Thoracic aorta (tissue), 2 donors: ENCODE data around the gene RNF125. TPM values are rescaled to one million over a fixed set of nuclear protein-coding genes. Genes with fewer than 3 reads are reported as not detected.
A peak's percentile ranks its signal among the peaks of the same experiment; 100 is the strongest.

Source experiments
- ATAC-seq: fragments of 150-250 bp; one replicate; pipeline ENCODE4 v1.8.0; 2017; ENCODE audit warnings: low read depth; ENCODE audit not compliant: insufficient number of reproducible peaks, low FRiP score
- DNase-seq: peaks from one replicate; pipeline ENCODE4 v3.0.0-alpha.2; 2020; ENCODE audit warnings: low spot score
- H3K27ac ChIP-seq, 2 donors: fragments of 200-600 bp; sonication (generic); 1 replicate in 1 of 2; 2 replicates in 1 of 2; pipeline ENCODE4 v1.5.1; 2016; ENCODE audit warnings: mild to moderate bottlenecking in 2 of 2, moderate library complexity in 2 of 2
- H3K27me3 ChIP-seq: fragments of 200-600 bp; sonication (generic); replicated peaks from 2 replicates; pipeline ENCODE4 v1.6.0; 2016; ENCODE audit warnings: mild to moderate bottlenecking; ENCODE audit not compliant: insufficient read depth
- H3K36me3 ChIP-seq: fragments of 200-600 bp; sonication (generic); one replicate; pipeline ENCODE4 v1.5.1; 2016
- H3K4me1 ChIP-seq, 2 donors: fragments of 200-600 bp; sonication (generic); 1 replicate in 1 of 2; 2 replicates in 1 of 2; pipeline versions ENCODE4 v1.5.1 to v1.6.0; 2016; ENCODE audit warnings: low read depth in 2 of 2, mild to moderate bottlenecking in 1 of 2; ENCODE audit not compliant: control insufficient read depth in 1 of 2
- H3K4me3 ChIP-seq: fragments of 200-600 bp; sonication (generic); 2 replicates; pipeline ENCODE4 v1.5.1; 2016; ENCODE audit warnings: mild to moderate bottlenecking
- H3K9me3 ChIP-seq: fragments of 200-600 bp; sonication (generic); 2 replicates; pipeline ENCODE4 v1.5.1; 2016
- CTCF ChIP-seq: fragments of 200-600 bp; sonication (generic); IDR thresholded peaks from one replicate; pipeline ENCODE4 v1.5.1; 2019; ENCODE audit warnings: antibody characterized with exemption
- total RNA-seq, 2 donors: library from RNA; depleted of rRNA; stranded (reverse); fragments of >200 nt; gene quantifications; one replicate each; pipeline versions ENCODE4 v1.1.0 to v1.2.3, GENCODE V29; 2016

Gene RNF125
- total RNA-seq: 1 to 10 TPM; 2.2 to 4.6 TPM

- H3K36me3 ChIP-seq: no peaks in the 10 kb centered on the region
- H3K9me3 ChIP-seq: no peaks in the 10 kb centered on the region
- no peaks in the 10 kb centered on the region for H3K27me3 ChIP-seq
- no peak for TF ChIP-seq CTCF
- ATAC-seq (peak; percentile 11), DNase-seq (peak; percentile 5)
- peaks cover 0 to 16% of the 10 kb centered on the region in 2 donors for H3K4me1 ChIP-seq
- H3K4me3 ChIP-seq: peak within 1 kb of the TSS; percentile 73
- peak within 1 kb of the TSS in 1 of 2 donors; percentile 15 for H3K27ac ChIP-seq
These were observed at the start of gene RNF125 for GRCh38 chr18:32018331-32019250. Gene RNF125 (plus strand): TSS chr18:32018825. CDS start chr18:32018864, 39 bp downstream.

- no peak for DNase-seq
These were observed 48.0 kb upstream of the RNF125 start for GRCh38 chr18:31970617-31971016.

GRCh38 chr18:31973929-31974546, 44.6 kb upstream of the RNF125 start:
- Histone ChIP-seq H3K9me3 (peaks cover 18% of the 10 kb centered on the region), H3K27ac (no peak overlapping the region), H3K4me3 (no peak overlapping the region), H3K4me1 (no peaks in the 10 kb centered on the region), H3K36me3 (no peaks in the 10 kb centered on the region), H3K27me3 (no peaks in the 10 kb centered on the region)
- no peak for TF ChIP-seq CTCF
- ATAC-seq: no peak
- no peak for DNase-seq

More at GRCh38 chr18:31970617-31971016, 48.0 kb upstream of the RNF125 start:
- H3K4me3 ChIP-seq: no peak overlapping the region
- TF ChIP-seq CTCF: no peak
- no peak for ATAC-seq
- no peaks in the 10 kb centered on the region for H3K4me1 ChIP-seq
- no peak overlapping the region for H3K27ac ChIP-seq
- peaks cover 18% of the 10 kb centered on the region for H3K9me3 ChIP-seq
- H3K36me3 ChIP-seq: no peaks in the 10 kb centered on the region
- H3K27me3 ChIP-seq: no peaks in the 10 kb centered on the region

GRCh38 chr18:31976242-31976641, 42.4 kb upstream of the RNF125 start:
- H3K36me3 ChIP-seq: no peaks in the 10 kb centered on the region
- H3K4me1 ChIP-seq: no peaks in the 10 kb centered on the region
- no peaks in the 10 kb centered on the region for H3K27me3 ChIP-seq
- no peak for DNase-seq
- H3K27ac ChIP-seq: no peak overlapping the region
- peaks cover 18% of the 10 kb centered on the region for H3K9me3 ChIP-seq
- H3K4me3 ChIP-seq: no peak overlapping the region
- no peak for TF ChIP-seq CTCF
- ATAC-seq: no peak

GRCh38 chr18:31977270-31977872, 41.3 kb upstream of the RNF125 start:
- DNase-seq (no peak), ATAC-seq (no peak)

More at GRCh38 chr18:31977270-31977872, 41.3 kb upstream of the RNF125 start:
- Histone ChIP-seq H3K4me3 (no peak overlapping the region), H3K36me3 (no peaks in the 10 kb centered on the region), H3K27ac (no peak overlapping the region), H3K27me3 (no peaks in the 10 kb centered on the region), H3K9me3 (peaks cover 18% of the 10 kb centered on the region), H3K4me1 (no peaks in the 10 kb centered on the region)
- TF ChIP-seq CTCF: peak; percentile 58
